Measurements from ENCODE around the gene FGD2. TPM values are rescaled to one million over a fixed set of nuclear protein-coding genes. Genes with fewer than 3 reads are reported as not detected.
A peak's percentile ranks its signal among the peaks of the same experiment; 100 is the strongest.

The FGD2 gene
- total and polyA plus RNA-seq, 12 donors: 1.0 to 22.1 (median 2.5) TPM

DNA sequence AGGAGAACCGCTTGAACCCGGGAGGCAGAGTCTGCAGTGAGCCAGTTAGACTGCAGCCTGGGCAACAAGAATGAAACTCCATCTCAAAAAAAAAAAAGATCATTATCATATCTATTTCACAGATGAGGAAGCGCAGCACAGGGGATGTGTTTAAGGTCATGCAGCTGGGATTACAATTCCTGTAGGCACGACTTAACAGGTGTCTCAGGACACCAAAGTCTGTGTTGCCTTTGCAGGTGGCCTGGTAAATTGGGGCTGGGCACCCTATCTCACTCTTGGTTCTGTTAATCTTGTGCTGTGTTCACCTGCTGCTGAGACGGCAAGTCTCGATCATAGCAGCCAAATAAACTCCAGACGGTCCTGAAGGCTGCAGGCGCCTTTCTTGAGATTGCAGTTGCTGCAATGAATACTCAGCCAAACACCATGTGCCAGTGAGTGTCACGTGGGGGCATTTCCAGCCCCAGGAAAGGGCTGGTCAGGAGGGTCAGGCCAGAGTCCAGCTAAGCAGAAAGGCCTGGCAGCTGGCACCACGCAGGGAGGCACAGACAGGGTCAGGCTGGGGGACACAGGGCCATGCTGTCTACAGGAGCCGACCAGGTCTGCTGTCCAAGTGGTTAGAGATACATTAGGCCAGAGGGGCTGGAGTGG is 55.8 kb downstream of the FGD2 start:
- 79 to 86% methylated on average over 11 of the region's 11 CpGs for WGBS, 2 donors

GRCh38 chr6:37062424-37062823 is 57.0 kb downstream of the FGD2 start:
- no peak overlapping the region for H3K4me3 ChIP-seq
- no peaks in the 10 kb centered on the region for H3K36me3 ChIP-seq
- intact Hi-C loops (cut with DNase I): loop anchor here in 1 of 10 donors (5.0 kb wide), 1 partner anchor 40 kb away; no protein-coding TSS in a partner anchor
- 84 to 89% methylated on average over 6 of the region's 6 CpGs for WGBS, 2 donors
- H3K4me1 ChIP-seq: peaks cover 0 to 31% (median 5%) of the 10 kb centered on the region in 9 donors
- ATAC-seq (no peak), DNase-seq (no peak)
- H3K9me3 ChIP-seq: no peaks in the 10 kb centered on the region
- TF ChIP-seq, protein P1, sequence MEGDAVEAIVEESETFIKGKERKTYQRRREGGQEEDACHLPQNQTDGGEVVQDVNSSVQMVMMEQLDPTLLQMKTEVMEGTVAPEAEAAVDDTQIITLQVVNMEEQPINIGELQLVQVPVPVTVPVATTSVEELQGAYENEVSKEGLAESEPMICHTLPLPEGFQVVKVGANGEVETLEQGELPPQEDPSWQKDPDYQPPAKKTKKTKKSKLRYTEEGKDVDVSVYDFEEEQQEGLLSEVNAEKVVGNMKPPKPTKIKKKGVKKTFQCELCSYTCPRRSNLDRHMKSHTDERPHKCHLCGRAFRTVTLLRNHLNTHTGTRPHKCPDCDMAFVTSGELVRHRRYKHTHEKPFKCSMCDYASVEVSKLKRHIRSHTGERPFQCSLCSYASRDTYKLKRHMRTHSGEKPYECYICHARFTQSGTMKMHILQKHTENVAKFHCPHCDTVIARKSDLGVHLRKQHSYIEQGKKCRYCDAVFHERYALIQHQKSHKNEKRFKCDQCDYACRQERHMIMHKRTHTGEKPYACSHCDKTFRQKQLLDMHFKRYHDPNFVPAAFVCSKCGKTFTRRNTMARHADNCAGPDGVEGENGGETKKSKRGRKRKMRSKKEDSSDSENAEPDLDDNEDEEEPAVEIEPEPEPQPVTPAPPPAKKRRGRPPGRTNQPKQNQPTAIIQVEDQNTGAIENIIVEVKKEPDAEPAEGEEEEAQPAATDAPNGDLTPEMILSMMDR (IDR thresholded peaks at IDR 0.05): no peak
- no peaks in the 10 kb centered on the region for H3K27me3 ChIP-seq
- no peak overlapping the region for H3K27ac ChIP-seq

More for the DNA sequence above, 55.8 kb downstream of the FGD2 start:
- intact Hi-C loops (cut with DNase I): loop anchor here in 1 of 10 donors (5.0 kb wide), 1 partner anchor 41 kb away; no protein-coding TSS in a partner anchor
- ATAC-seq (peak; percentile 44 to 78 (median 66)), DNase-seq (peak; percentile 31 to 37)
- no peaks in the 10 kb centered on the region for H3K9me3 ChIP-seq
- TF ChIP-seq, protein P1 (IDR thresholded peaks at IDR 0.05): no peak
- peaks cover 0 to 31% (median 5%) of the 10 kb centered on the region in 9 donors for H3K4me1 ChIP-seq
- H3K4me3 ChIP-seq: no peak overlapping the region
- no peaks in the 10 kb centered on the region for H3K36me3 ChIP-seq
- no peaks in the 10 kb centered on the region for H3K27me3 ChIP-seq
- H3K27ac ChIP-seq: peak overlapping the region in 1 of 10 donors; percentile 43

GRCh38 chr6:37068356-37069270 is 63.2 kb downstream of the FGD2 start:
- Histone ChIP-seq H3K4me1 (peaks cover 0 to 30% (median 0%) of the 10 kb centered on the region in 9 donors), H3K27me3 (no peaks in the 10 kb centered on the region), H3K27ac (no peak overlapping the region), H3K9me3 (peaks cover 0 to 8% (median 0%) of the 10 kb centered on the region in 11 donors), H3K4me3 (no peak overlapping the region), H3K36me3 (no peaks in the 10 kb centered on the region)
- DNase-seq: no peak
- intact Hi-C loops (cut with DNase I): no loop called here
- TF ChIP-seq, protein P1 (IDR thresholded peaks at IDR 0.05): no peak
- 79 to 87% methylated on average over 17 of the region's 17 CpGs for WGBS, 2 donors
- no peak for ATAC-seq

GRCh38 chr6:37069639-37070038 is 64.2 kb downstream of the FGD2 start:
- Histone ChIP-seq H3K4me3 (no peak overlapping the region), H3K4me1 (peaks cover 0 to 40% (median 0%) of the 10 kb centered on the region in 9 donors), H3K27ac (no peak overlapping the region), H3K27me3 (no peaks in the 10 kb centered on the region), H3K9me3 (peaks cover 0 to 8% (median 0%) of the 10 kb centered on the region in 11 donors), H3K36me3 (no peaks in the 10 kb centered on the region)
- TF ChIP-seq, protein P1 (IDR thresholded peaks at IDR 0.05): no peak
- no peak for ATAC-seq
- DNase-seq: no peak
- 83 to 90% methylated on average over 5 of the region's 5 CpGs for WGBS, 2 donors
- intact Hi-C loops (cut with DNase I): no loop called here
